Right lobe of liver (tissue), 4 donors: ENCODE measurements around the gene CREB3L2.

ENCODE experiments used
- CTCF ChIP-seq, 4 donors: fragments of 200-600 bp in 3 of 4; fragments of 450-650 bp in 1 of 4; IDR thresholded peaks; one replicate each; pipeline versions ENCODE4 v1.5.1 to v1.8.0; 2016 to 2022; ENCODE audit warnings: antibody characterized with exemption in 4 of 4, mild to moderate bottlenecking in 2 of 4
- POLR2A ChIP-seq: fragments of 450-650 bp; IDR thresholded peaks from one replicate; pipeline ENCODE4 v1.6.1; 2017; ENCODE audit warnings: antibody characterized with exemption, mild to moderate bottlenecking
- donor health status: DM: no; HTN: no; CAD: no.
- donor health status: DM: no; HTN: no; CAD: no.
- donor health status: DM: no; HTN: yes; CAD: no.

- TF ChIP-seq CTCF (IDR thresholded peaks at IDR 0.05) (no peak), POLR2A (no peak)
Measured at GRCh38 chr7:137877027-137877675, 124.7 kb downstream of the CREB3L2 start.
